Natural killer cell (primary cell): ENCODE results near the gene TNNT1. TPM values are rescaled to one million over a fixed set of nuclear protein-coding genes. Genes with fewer than 3 reads are reported as not detected.

Source experiments
- ATAC-seq, 3 donors: fragments of 150-1000 bp in 2 of 3; fragments of 200-7000 bp in 1 of 3; cut with Tn5 transposase; 1 replicate in 1 of 3; 2 replicates in 2 of 3; pipeline ENCODE4 v1.10.0; 2021; ENCODE audit warnings: mild to moderate bottlenecking in 2 of 3, moderate library complexity in 2 of 3
- DNase-seq, 2 donors: peaks; one replicate each; pipeline versions ENCODE4 v3.0.0 to v3.0.0-alpha.2; 2013 to 2021; ENCODE audit warnings: mixed read lengths in 1 of 2
- H3K27ac ChIP-seq: one replicate; pipeline ENCODE4 v1.5.1; 2013; ENCODE audit warnings: mild to moderate bottlenecking, low read length
- H3K27me3 ChIP-seq: one replicate; pipeline ENCODE4 v1.6.1; 2013; ENCODE audit warnings: low read length; ENCODE audit not compliant: control insufficient read depth, insufficient read depth
- H3K36me3 ChIP-seq: one replicate; pipeline ENCODE4 v1.6.1; 2013; ENCODE audit warnings: low read length; ENCODE audit not compliant: control insufficient read depth, insufficient read depth
- H3K4me1 ChIP-seq: one replicate; pipeline ENCODE4 v1.6.1; 2013; ENCODE audit warnings: low read length; ENCODE audit not compliant: control insufficient read depth, insufficient read depth
- H3K4me3 ChIP-seq: one replicate; pipeline ENCODE4 v1.5.1; 2013; ENCODE audit warnings: low read length
- H3K9me3 ChIP-seq: one replicate; pipeline ENCODE4 v1.6.1; 2013; ENCODE audit warnings: low read length; ENCODE audit not compliant: control insufficient read depth, insufficient read depth
- H3K27ac Mint-ChIP-seq, 2 donors: one replicate each; pipeline ENCODE4 v1.8.0; 2022; ENCODE audit warnings: mild to moderate bottlenecking in 2 of 2, mixed read lengths in 2 of 2, moderate library complexity in 1 of 2
- H3K27me3 Mint-ChIP-seq, 2 donors: one replicate each; pipeline ENCODE4 v1.8.0; 2022; ENCODE audit warnings: low read depth in 2 of 2, mixed read lengths in 2 of 2
- H3K36me3 Mint-ChIP-seq: one replicate; pipeline ENCODE4 v1.8.0; 2022; ENCODE audit warnings: mixed read lengths
- H3K4me1 Mint-ChIP-seq, 2 donors: one replicate each; pipeline ENCODE4 v1.8.0; 2022; ENCODE audit warnings: mixed read lengths in 2 of 2
- H3K4me3 Mint-ChIP-seq: one replicate; pipeline ENCODE4 v1.8.0; 2022; ENCODE audit warnings: mild to moderate bottlenecking, moderate library complexity, mixed read lengths
- H3K9me3 Mint-ChIP-seq, 2 donors: one replicate each; pipeline ENCODE4 v1.8.0; 2022; ENCODE audit warnings: mixed read lengths in 2 of 2
- CTCF ChIP-seq: fragments of 200-600 bp; IDR thresholded peaks from one replicate; pipeline ENCODE4 v1.8.0; 2022; ENCODE audit warnings: antibody characterized with exemption
- WGBS: methylation state at CpG from one replicate; pipeline ENCODE4 v1.1.7; 2013; ENCODE audit warnings: missing lambda C conversion rate; ENCODE audit not compliant: insufficient coverage; 5-methylcytosine and 5-hydroxymethylcytosine counted together
- intact Hi-C: fragments of 100-400 bp; cut with micrococcal nuclease; formaldehyde crosslinking; loops from one replicate; pipeline ENCODE4 v1.14.2; 2022
- total RNA-seq, 4 donors: library from RNA; stranded (reverse); fragments of 120-200 nt in 1 of 4; gene quantifications; one replicate each; pipeline versions ENCODE4 v1.2.3 to v1.2.4, GENCODE V29; 2013 to 2022

The TNNT1 gene
- total RNA-seq, 3 donors from 2014 or later (not counting 1 experiment from before 2014, with no cell fraction given) = 0.94 TPM; not detected in 2

GRCh38 chr19:55196803-55197202 is 47.8 kb upstream of the TNNT1 start:
- no peak overlapping the region for H3K4me3 Mint-ChIP-seq
- Histone ChIP-seq H3K4me3 (no peak overlapping the region), H3K27me3 (no peaks in the 10 kb centered on the region), H3K4me1 (no peaks in the 10 kb centered on the region), H3K9me3 (no peaks in the 10 kb centered on the region), H3K36me3 (no peaks in the 10 kb centered on the region), H3K27ac (no peak overlapping the region)
- DNase-seq (no peak), ATAC-seq (no peak)
- H3K9me3 Mint-ChIP-seq = no peaks in the 10 kb centered on the region
- intact Hi-C loops = no loop called here
- no peaks in the 10 kb centered on the region for H3K36me3 Mint-ChIP-seq
- 89% methylated on average over 10 of the region's 10 CpGs for WGBS
- no peak for TF ChIP-seq CTCF
- no peak overlapping the region for H3K27ac Mint-ChIP-seq
- no peaks in the 10 kb centered on the region for H3K4me1 Mint-ChIP-seq
- H3K27me3 Mint-ChIP-seq = peaks cover 0 to 12% of the 10 kb centered on the region in 2 donors

- intact Hi-C loops = no loop called here
- Mint-ChIP-seq H3K27ac (no peak overlapping the region), H3K27me3 (peaks cover 0 to 3% of the 10 kb centered on the region in 2 donors), H3K4me1 (peaks cover 0 to 5% of the 10 kb centered on the region in 2 donors), H3K9me3 (no peaks in the 10 kb centered on the region), H3K4me3 (no peak overlapping the region), H3K36me3 (no peaks in the 10 kb centered on the region)
- no peaks in the 10 kb centered on the region for H3K9me3 ChIP-seq
- no peak for DNase-seq
- no peak overlapping the region for H3K4me3 ChIP-seq
- no peaks in the 10 kb centered on the region for H3K36me3 ChIP-seq
- H3K27me3 ChIP-seq = no peaks in the 10 kb centered on the region
- TF ChIP-seq CTCF = no peak
- H3K27ac ChIP-seq = no peak overlapping the region
- no peak for ATAC-seq
- WGBS = 73% methylated on average over 12 of the region's 12 CpGs
- H3K4me1 ChIP-seq = no peaks in the 10 kb centered on the region
Measured at GRCh38 chr19:55193481-55193880, 44.5 kb upstream of the TNNT1 start.

GRCh38 chr19:55189403-55189835 is 40.4 kb upstream of the TNNT1 start:
- Histone ChIP-seq H3K27ac (no peak overlapping the region), H3K27me3 (no peaks in the 10 kb centered on the region), H3K36me3 (no peaks in the 10 kb centered on the region), H3K9me3 (no peaks in the 10 kb centered on the region), H3K4me3 (no peak overlapping the region), H3K4me1 (no peaks in the 10 kb centered on the region)
- no peak for TF ChIP-seq CTCF
- H3K9me3 Mint-ChIP-seq = no peaks in the 10 kb centered on the region
- no peaks in the 10 kb centered on the region for H3K36me3 Mint-ChIP-seq
- intact Hi-C loops = no loop called here
- H3K27ac Mint-ChIP-seq = no peak overlapping the region
- no peak overlapping the region for H3K4me3 Mint-ChIP-seq
- WGBS = 83% methylated on average over 14 of the region's 15 CpGs
- ATAC-seq = no peak
- no peak for DNase-seq
- peaks cover 8 to 9% of the 10 kb centered on the region in 2 donors for H3K27me3 Mint-ChIP-seq
- H3K4me1 Mint-ChIP-seq = peaks cover 0 to 6% of the 10 kb centered on the region in 2 donors

GRCh38 chr19:55188625-55189024 is 39.6 kb upstream of the TNNT1 start:
- TF ChIP-seq CTCF = no peak
- no peaks in the 10 kb centered on the region for H3K9me3 ChIP-seq
- no peaks in the 10 kb centered on the region for H3K4me1 ChIP-seq
- Mint-ChIP-seq H3K4me1 (peaks cover 0 to 6% of the 10 kb centered on the region in 2 donors), H3K9me3 (no peaks in the 10 kb centered on the region), H3K4me3 (no peak overlapping the region), H3K27me3 (peaks cover 8 to 11% of the 10 kb centered on the region in 2 donors), H3K27ac (no peak overlapping the region), H3K36me3 (no peaks in the 10 kb centered on the region)
- H3K36me3 ChIP-seq = no peaks in the 10 kb centered on the region
- no peaks in the 10 kb centered on the region for H3K27me3 ChIP-seq
- no peak for ATAC-seq
- no peak overlapping the region for H3K27ac ChIP-seq
- H3K4me3 ChIP-seq = no peak overlapping the region
- DNase-seq = no peak
- intact Hi-C loops = no loop called here
- WGBS = 20% methylated on average over 8 of the region's 8 CpGs
